K562 (cell line): ENCODE data around the gene RNF112. TPM values are rescaled to one million over a fixed set of nuclear protein-coding genes. Genes with fewer than 3 reads are reported as not detected.

Experiments
- ATAC-seq: fragments of 200-7000 bp; cut with Tn5 transposase; 3 replicates; pipeline ENCODE4 v1.9.1; 2020; ENCODE audit warnings: moderate library complexity
- BruUV-seq: library from RNA; stranded (reverse); fragments of 400-500 nt; replicated peaks from 2 replicates; lab custom pipeline; 2021; lab: Mats Ljungman, UMichigan
- CTCF ChIA-PET: fragments of 300-600 bp; formaldehyde crosslinking; extraction: SDS; loops from one replicate; lab custom pipeline; 2021; ENCODE audit warnings: low intra/inter-chr PET ratio; lab: Yijun Ruan, JAX
- POLR2A ChIA-PET: fragments of 300-600, 350-650 bp; sonication (Branson Sonifier 250); formaldehyde crosslinking; extraction: SDS; loops from one replicate; lab custom pipeline; 2021; ENCODE audit warnings: antibody characterized with exemption, inconsistent platforms; lab: Yijun Ruan, JAX
- DNase-seq, 4 experiments: peaks; one replicate each; pipeline versions ENCODE4 v3.0.0 to v3.0.0-alpha.2; 2011 to 2018; ENCODE audit warnings: low spot score in 3 of 4, mixed read lengths in 3 of 4; ENCODE audit errors: extremely low read depth in 1 of 4
- FAIRE-seq: peaks from 2 replicates; lab custom pipeline; 2011; peaks lifted over from hg19 to GRCh38; lab: Jason Lieb, UNC
- H2AFZ ChIP-seq: 2 replicates; pipeline ENCODE4 v1.6.0; 2011; ENCODE audit warnings: low read depth, low read length, control low read depth, inconsistent platforms
- H3K27ac ChIP-seq: fragments of 200-600 bp; 3 replicates; pipeline ENCODE4 v1.8.0; 2011; ENCODE audit warnings: low read depth, mild to moderate bottlenecking, control low read depth, inconsistent platforms, low read length, moderate library complexity, mixed read lengths; ENCODE audit errors: extremely low read depth
- H3K27me3 ChIP-seq, 2 experiments: fragments of 300-600 bp in 1 of 2; 2 replicates in 1 of 2; 3 replicates in 1 of 2; pipeline versions ENCODE4 v1.6.0 to v1.8.0; 2011; ENCODE audit warnings: inconsistent platforms in 2 of 2, low read length in 2 of 2, mild to moderate bottlenecking in 1 of 2, mixed read lengths in 1 of 2, moderate library complexity in 1 of 2; ENCODE audit not compliant: control insufficient read depth in 2 of 2, insufficient read depth in 2 of 2
- H3K36me3 ChIP-seq: fragments of 300-600 bp; 3 replicates; pipeline ENCODE4 v1.8.0; 2011; ENCODE audit warnings: mild to moderate bottlenecking, low read length, inconsistent platforms; ENCODE audit not compliant: control insufficient read depth, insufficient read depth
- H3K4me1 ChIP-seq, 2 experiments: fragments of 200-600 bp in 1 of 2; replicated peaks in 1 of 2; 2 replicates in 1 of 2; 3 replicates in 1 of 2; pipeline versions ENCODE4 v1.5.1 to v1.8.0; 2011; ENCODE audit warnings: inconsistent platforms in 2 of 2, low read length in 2 of 2, mild to moderate bottlenecking in 1 of 2, mixed read lengths in 1 of 2, moderate library complexity in 1 of 2; ENCODE audit not compliant: control insufficient read depth in 2 of 2, insufficient read depth in 2 of 2
- H3K4me2 ChIP-seq: 2 replicates; pipeline ENCODE4 v1.6.1; 2011; ENCODE audit warnings: low read length, control low read depth, inconsistent platforms, mixed read lengths; ENCODE audit not compliant: insufficient read depth
- H3K4me3 ChIP-seq: fragments of 200-600 bp; sonication (generic), shearing (Covaris generic); 2 replicates; pipeline ENCODE4 v1.5.1; 2016; ENCODE audit warnings: control low read depth, inconsistent platforms
- H3K79me2 ChIP-seq: fragments of 200-600 bp; 3 replicates; pipeline ENCODE4 v1.8.0; 2011; ENCODE audit warnings: low read length, inconsistent platforms; ENCODE audit not compliant: control insufficient read depth, insufficient read depth
- H3K9ac ChIP-seq, 2 experiments: 2 replicates each; pipeline versions ENCODE4 v1.6.0 to v1.6.1; 2011; ENCODE audit warnings: low read depth in 2 of 2, low read length in 2 of 2, control low read depth in 1 of 2, inconsistent platforms in 1 of 2, mild to moderate bottlenecking in 1 of 2, mixed read lengths in 1 of 2; ENCODE audit not compliant: insufficient read depth in 1 of 2
- H3K9me1 ChIP-seq: one replicate; pipeline ENCODE4 v1.6.0; 2011; ENCODE audit warnings: inconsistent platforms, mild to moderate bottlenecking, low read length, moderate library complexity; ENCODE audit not compliant: control insufficient read depth, insufficient read depth
- H3K9me3 ChIP-seq: replicated peaks from 2 replicates; pipeline ENCODE4 v1.5.1; 2011; ENCODE audit warnings: low read depth, low read length, inconsistent platforms; ENCODE audit not compliant: control insufficient read depth, insufficient read depth
- H4K20me1 ChIP-seq: replicated peaks from 2 replicates; pipeline ENCODE4 v1.6.1; 2011; ENCODE audit warnings: low read length, inconsistent platforms, mixed read lengths; ENCODE audit not compliant: control insufficient read depth, insufficient read depth
- ATF4 ChIP-seq: fragments of 450-650 bp; formaldehyde crosslinking; IDR thresholded peaks from 2 replicates; pipeline ENCODE4 v1.4.0; 2022; ENCODE audit warnings: mild to moderate bottlenecking, moderate library complexity
- E2F8 ChIP-seq: fragments of 450-650 bp; IDR thresholded peaks from 2 replicates; pipeline ENCODE4 v1.7.1; 2018; ENCODE audit warnings: mild to moderate bottlenecking, low read depth; ENCODE audit not compliant: partially characterized antibody
- ZNF589 ChIP-seq: fragments of 200-800 bp; sonication (Bioruptor generic); IDR thresholded peaks from 2 replicates; pipeline ENCODE4 v1.6.1; 2016; ENCODE audit warnings: low read depth, missing genetic modification characterization, missing compliant biosample characterization
- ZNF766 ChIP-seq: fragments of 200-800 bp; sonication (Bioruptor generic); conservative IDR thresholded peaks from 2 replicates; pipeline ENCODE4 v1.6.1; 2016; ENCODE audit warnings: missing genetic modification characterization, missing compliant biosample characterization
- WGBS: fragments of 100-300 bp; shearing (Covaris generic); methylation state at CpG from one replicate; pipeline ENCODE4 v1.1.6; 2016; ENCODE audit warnings: low coverage, mixed read lengths; ENCODE audit not compliant: insufficient coverage; ENCODE audit errors: missing lambda C conversion rate; 5-methylcytosine and 5-hydroxymethylcytosine counted together
- in situ Hi-C: fragments of 300-500 bp; cut with MboI; formaldehyde crosslinking; loops from 4 replicates; pipeline ENCODE4 v1.15.0; 2018; ENCODE audit warnings: inconsistent platforms, mixed read lengths
- intact Hi-C: fragments of 100-400 bp; cut with micrococcal nuclease; formaldehyde crosslinking; loops from 2 replicates; pipeline ENCODE4 v1.14.2; 2022
- polyA plus RNA-seq, 8 experiments: library from polyadenylated mRNA; depleted of rRNA in 4 of 8; stranded (reverse) in 5 of 8; unstranded in 3 of 8; fragments of >200 nt; fragmentation: Nextera tagmentation in 2 of 8; fragmentation: Illumina TruSeq in 1 of 8; extraction: Ambion mirVana in 2 of 8; extraction: Trizol in 1 of 8; gene quantifications; 2 replicates each; pipeline versions ENCODE4 v1.2.1 to v1.2.3, GENCODE V29; 2011 to 2014; ENCODE audit warnings: inconsistent platforms in 1 of 8, missing spikeins in 1 of 8
- total RNA-seq, 7 experiments: library from RNA; depleted of rRNA in 6 of 7; stranded (reverse); fragments of >200 nt in 6 of 7; fragmentation: Illumina TruSeq in 2 of 7; extraction: Trizol in 2 of 7; gene quantifications; 2 replicates each; pipeline versions ENCODE4 v1.2.1 to v1.2.3, GENCODE V29; 2011 to 2021; ENCODE audit warnings: low replicate concordance in 1 of 7

Gene RNF112
- total and polyA plus RNA-seq, 9 of the 15 experiments (the other 6 are each of a cell fraction or from before 2014, with no cell fraction given) = 0.05 TPM; not detected in 8

- ChIA-PET CTCF (no interaction called here), POLR2A (interaction anchor here (1.9 kb wide), 1 partner anchor 9 kb away, joined by 9 read pairs; the partner anchor contains the start of gene MAPK7)
- 28% methylated on average over 6 of the region's 22 CpGs for WGBS
Measured at GRCh38 chr17:19386974-19387920, 23.8 kb upstream of the RNF112 start, which contains the start of gene MFAP4. Gene MFAP4 (minus strand): TSS chr17:19387190. CDS start chr17:19387155, 35 bp downstream.

More at GRCh38 chr17:19386974-19387920, 23.8 kb upstream of the RNF112 start, which contains the start of gene MFAP4:
- in situ Hi-C loops = no loop called here
- no peaks in the 10 kb centered on the region for H3K27me3 ChIP-seq
- H3K4me2 ChIP-seq = no peak within 1 kb of the TSS
- TF ChIP-seq E2F8 = no peak
- TF ChIP-seq ZNF589 (CRISPR knock-in tag) = 0 out of 2 replicates have a peak, but pooled peaks have one; percentile 47
- 0 out of 2 replicates have a peak, but pooled peaks have one; percentile 19 for TF ChIP-seq ATF4 (CRISPR knock-in tag)
- TF ChIP-seq ZNF766 (CRISPR knock-in tag) = 0 out of 2 replicates have a peak, but pooled peaks have one; percentile 31
- ATAC-seq (peak; percentile 50), DNase-seq (no peak), FAIRE-seq (no peak)
- H4K20me1 ChIP-seq = no peaks in the 10 kb centered on the region
- no peaks in the 10 kb centered on the region for H3K79me2 ChIP-seq
- no TSS peak for BruUV-seq
- H3K9ac ChIP-seq = peak within 1 kb of the TSS in 1 of 2 experiments; percentile 26; a peak in 1 of 4 replicates
- H2AFZ ChIP-seq = no peak within 1 kb of the TSS
- no peaks in the 10 kb centered on the region for H3K9me1 ChIP-seq
- H3K36me3 ChIP-seq = no peaks in the 10 kb centered on the region; the same call in 1 of the 3 replicates
- intact Hi-C loops = no loop called here
- no peak within 1 kb of the TSS for H3K27ac ChIP-seq
- H3K9me3 ChIP-seq = no peaks in the 10 kb centered on the region
- H3K4me3 ChIP-seq = no peak within 1 kb of the TSS
- peaks cover 3 to 27% of the 10 kb centered on the region in 2 experiments; a peak in 4 of 5 replicates for H3K4me1 ChIP-seq
